Measurements from ENCODE around the gene P2RX2. TPM values are rescaled to one million over a fixed set of nuclear protein-coding genes. Genes with fewer than 3 reads are reported as not detected.

P2RX2 gene
- total and polyA plus RNA-seq, 2 experiments from 2014 or later, result 1.1 to 1.7 TPM

DNA sequence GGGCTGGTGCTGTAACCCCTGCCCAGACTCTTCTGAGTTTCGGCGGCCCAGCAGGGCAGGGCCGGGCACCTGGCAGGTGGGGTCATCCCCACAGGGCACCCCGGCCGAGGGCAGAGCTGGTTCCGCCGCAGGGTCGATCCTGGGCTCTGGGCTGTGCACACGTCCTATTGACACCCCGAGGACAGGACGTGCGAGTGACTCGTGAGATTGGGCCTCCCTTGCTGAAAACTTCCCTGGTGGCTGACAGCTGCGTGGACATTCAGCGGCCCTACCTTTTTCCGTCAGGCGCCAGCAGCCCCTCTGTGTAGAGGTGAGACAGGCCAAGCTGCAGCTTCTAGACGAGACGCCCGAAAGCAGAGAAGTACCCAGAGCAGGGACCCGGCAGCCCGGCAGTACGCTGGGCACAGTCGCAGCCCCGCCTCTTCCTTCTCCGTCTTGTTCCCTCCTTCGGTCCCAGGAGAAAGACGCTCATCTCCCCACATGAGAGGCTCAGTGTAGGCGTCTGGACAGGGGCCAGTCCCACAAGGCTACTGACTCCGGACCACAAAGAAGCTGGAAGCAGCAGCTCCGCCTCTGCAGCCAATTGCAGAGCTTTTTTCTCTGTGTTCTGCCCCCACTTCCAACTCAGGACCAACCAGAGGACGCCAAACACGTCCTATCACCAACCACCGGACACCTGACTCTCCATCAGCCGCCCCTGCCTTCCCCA, 8.4 kb upstream of the P2RX2 start, which contains the start of gene LRCOL1:
TSS of gene LRCOL1 (minus strand) at position 532 of the 709 bp plus-strand sequence. CDS start 4,331 bp downstream, outside the sequence.
- H3K9me2 ChIP-seq (ENCODE audit: insufficient read depth), result no peaks in the 10 kb centered on the region
- DNase-seq (ENCODE audit: low spot score), result no peak
- 0 out of 2 replicates have a peak within 1 kb of the TSS, but pooled peaks have one; percentile 32 for H2AFZ ChIP-seq
- no peaks in the 10 kb centered on the region for H3K4me1 Mint-ChIP-seq
- H3K36me3 Mint-ChIP-seq (ENCODE audit: low read depth), result peaks cover 3% of the 10 kb centered on the region; the same call in 1 of the 3 replicates
- H3K4me2 ChIP-seq, result no peak within 1 kb of the TSS
- no peaks in the 10 kb centered on the region for H3K36me3 ChIP-seq (ENCODE audit: insufficient read depth)
- no peak within 1 kb of the TSS for H3K27ac ChIP-seq (ENCODE audit: low read depth)
- H3K9me3 Mint-ChIP-seq, result peaks cover 22% of the 10 kb centered on the region; the same call in 2 of the 3 replicates
- H3K4me3 ChIP-seq, result no peak within 1 kb of the TSS
- peaks cover 91% of the 10 kb centered on the region for H3K27me3 ChIP-seq (ENCODE audit: insufficient read depth)
- H3K79me2 ChIP-seq (replicated peaks; ENCODE audit: insufficient read depth), result no peaks in the 10 kb centered on the region
- 0 out of 2 replicates have a peak, but pooled peaks cover 4% of the 10 kb centered on the region for H3F3A ChIP-seq (replicated peaks; ENCODE audit: low read depth)
- TF ChIP-seq NANOG (IDR thresholded peaks at IDR 0.05; ENCODE audit: borderline replicate concordance) (no peak), ZNF114 (CRISPR knock-in tag; IDR thresholded peaks at IDR 0.05) (no peak), ZNF331 (CRISPR knock-in tag; IDR thresholded peaks at IDR 0.05; ENCODE audit: low read depth) (no peak), JUNB (IDR thresholded peaks at IDR 0.05; ENCODE audit: unreplicated experiment) (no peak), EZH2phosphoT487 (IDR thresholded peaks at IDR 0.05; ENCODE audit: unreplicated experiment) (no peak), POLR2AphosphoS5 (IDR thresholded peaks at IDR 0.05; ENCODE audit: low read depth) (no peak), STAT1 (IDR thresholded peaks at IDR 0.05; ENCODE audit: unreplicated experiment) (no peak), CREB1 (CRISPR knock-in tag; IDR thresholded peaks at IDR 0.05; ENCODE audit: low read depth) (no peak), EZH2 (IDR thresholded peaks at IDR 0.05; ENCODE audit: low read depth, unreplicated experiment) (no peak)
- TF ChIP-seq, protein P1, sequence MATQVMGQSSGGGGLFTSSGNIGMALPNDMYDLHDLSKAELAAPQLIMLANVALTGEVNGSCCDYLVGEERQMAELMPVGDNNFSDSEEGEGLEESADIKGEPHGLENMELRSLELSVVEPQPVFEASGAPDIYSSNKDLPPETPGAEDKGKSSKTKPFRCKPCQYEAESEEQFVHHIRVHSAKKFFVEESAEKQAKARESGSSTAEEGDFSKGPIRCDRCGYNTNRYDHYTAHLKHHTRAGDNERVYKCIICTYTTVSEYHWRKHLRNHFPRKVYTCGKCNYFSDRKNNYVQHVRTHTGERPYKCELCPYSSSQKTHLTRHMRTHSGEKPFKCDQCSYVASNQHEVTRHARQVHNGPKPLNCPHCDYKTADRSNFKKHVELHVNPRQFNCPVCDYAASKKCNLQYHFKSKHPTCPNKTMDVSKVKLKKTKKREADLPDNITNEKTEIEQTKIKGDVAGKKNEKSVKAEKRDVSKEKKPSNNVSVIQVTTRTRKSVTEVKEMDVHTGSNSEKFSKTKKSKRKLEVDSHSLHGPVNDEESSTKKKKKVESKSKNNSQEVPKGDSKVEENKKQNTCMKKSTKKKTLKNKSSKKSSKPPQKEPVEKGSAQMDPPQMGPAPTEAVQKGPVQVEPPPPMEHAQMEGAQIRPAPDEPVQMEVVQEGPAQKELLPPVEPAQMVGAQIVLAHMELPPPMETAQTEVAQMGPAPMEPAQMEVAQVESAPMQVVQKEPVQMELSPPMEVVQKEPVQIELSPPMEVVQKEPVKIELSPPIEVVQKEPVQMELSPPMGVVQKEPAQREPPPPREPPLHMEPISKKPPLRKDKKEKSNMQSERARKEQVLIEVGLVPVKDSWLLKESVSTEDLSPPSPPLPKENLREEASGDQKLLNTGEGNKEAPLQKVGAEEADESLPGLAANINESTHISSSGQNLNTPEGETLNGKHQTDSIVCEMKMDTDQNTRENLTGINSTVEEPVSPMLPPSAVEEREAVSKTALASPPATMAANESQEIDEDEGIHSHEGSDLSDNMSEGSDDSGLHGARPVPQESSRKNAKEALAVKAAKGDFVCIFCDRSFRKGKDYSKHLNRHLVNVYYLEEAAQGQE (IDR thresholded peaks at IDR 0.05; ENCODE audit: unreplicated experiment), result no peak
- TF ChIP-seq, protein P2, sequence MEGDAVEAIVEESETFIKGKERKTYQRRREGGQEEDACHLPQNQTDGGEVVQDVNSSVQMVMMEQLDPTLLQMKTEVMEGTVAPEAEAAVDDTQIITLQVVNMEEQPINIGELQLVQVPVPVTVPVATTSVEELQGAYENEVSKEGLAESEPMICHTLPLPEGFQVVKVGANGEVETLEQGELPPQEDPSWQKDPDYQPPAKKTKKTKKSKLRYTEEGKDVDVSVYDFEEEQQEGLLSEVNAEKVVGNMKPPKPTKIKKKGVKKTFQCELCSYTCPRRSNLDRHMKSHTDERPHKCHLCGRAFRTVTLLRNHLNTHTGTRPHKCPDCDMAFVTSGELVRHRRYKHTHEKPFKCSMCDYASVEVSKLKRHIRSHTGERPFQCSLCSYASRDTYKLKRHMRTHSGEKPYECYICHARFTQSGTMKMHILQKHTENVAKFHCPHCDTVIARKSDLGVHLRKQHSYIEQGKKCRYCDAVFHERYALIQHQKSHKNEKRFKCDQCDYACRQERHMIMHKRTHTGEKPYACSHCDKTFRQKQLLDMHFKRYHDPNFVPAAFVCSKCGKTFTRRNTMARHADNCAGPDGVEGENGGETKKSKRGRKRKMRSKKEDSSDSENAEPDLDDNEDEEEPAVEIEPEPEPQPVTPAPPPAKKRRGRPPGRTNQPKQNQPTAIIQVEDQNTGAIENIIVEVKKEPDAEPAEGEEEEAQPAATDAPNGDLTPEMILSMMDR (conservative IDR thresholded peaks at IDR 0.05; ENCODE audit: low read depth in 2 of 2), result no peak
- TF ChIP-seq, protein P3, sequence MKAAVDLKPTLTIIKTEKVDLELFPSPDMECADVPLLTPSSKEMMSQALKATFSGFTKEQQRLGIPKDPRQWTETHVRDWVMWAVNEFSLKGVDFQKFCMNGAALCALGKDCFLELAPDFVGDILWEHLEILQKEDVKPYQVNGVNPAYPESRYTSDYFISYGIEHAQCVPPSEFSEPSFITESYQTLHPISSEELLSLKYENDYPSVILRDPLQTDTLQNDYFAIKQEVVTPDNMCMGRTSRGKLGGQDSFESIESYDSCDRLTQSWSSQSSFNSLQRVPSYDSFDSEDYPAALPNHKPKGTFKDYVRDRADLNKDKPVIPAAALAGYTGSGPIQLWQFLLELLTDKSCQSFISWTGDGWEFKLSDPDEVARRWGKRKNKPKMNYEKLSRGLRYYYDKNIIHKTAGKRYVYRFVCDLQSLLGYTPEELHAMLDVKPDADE (IDR thresholded peaks at IDR 0.05), result no peak
- TF ChIP-seq, protein P4, sequence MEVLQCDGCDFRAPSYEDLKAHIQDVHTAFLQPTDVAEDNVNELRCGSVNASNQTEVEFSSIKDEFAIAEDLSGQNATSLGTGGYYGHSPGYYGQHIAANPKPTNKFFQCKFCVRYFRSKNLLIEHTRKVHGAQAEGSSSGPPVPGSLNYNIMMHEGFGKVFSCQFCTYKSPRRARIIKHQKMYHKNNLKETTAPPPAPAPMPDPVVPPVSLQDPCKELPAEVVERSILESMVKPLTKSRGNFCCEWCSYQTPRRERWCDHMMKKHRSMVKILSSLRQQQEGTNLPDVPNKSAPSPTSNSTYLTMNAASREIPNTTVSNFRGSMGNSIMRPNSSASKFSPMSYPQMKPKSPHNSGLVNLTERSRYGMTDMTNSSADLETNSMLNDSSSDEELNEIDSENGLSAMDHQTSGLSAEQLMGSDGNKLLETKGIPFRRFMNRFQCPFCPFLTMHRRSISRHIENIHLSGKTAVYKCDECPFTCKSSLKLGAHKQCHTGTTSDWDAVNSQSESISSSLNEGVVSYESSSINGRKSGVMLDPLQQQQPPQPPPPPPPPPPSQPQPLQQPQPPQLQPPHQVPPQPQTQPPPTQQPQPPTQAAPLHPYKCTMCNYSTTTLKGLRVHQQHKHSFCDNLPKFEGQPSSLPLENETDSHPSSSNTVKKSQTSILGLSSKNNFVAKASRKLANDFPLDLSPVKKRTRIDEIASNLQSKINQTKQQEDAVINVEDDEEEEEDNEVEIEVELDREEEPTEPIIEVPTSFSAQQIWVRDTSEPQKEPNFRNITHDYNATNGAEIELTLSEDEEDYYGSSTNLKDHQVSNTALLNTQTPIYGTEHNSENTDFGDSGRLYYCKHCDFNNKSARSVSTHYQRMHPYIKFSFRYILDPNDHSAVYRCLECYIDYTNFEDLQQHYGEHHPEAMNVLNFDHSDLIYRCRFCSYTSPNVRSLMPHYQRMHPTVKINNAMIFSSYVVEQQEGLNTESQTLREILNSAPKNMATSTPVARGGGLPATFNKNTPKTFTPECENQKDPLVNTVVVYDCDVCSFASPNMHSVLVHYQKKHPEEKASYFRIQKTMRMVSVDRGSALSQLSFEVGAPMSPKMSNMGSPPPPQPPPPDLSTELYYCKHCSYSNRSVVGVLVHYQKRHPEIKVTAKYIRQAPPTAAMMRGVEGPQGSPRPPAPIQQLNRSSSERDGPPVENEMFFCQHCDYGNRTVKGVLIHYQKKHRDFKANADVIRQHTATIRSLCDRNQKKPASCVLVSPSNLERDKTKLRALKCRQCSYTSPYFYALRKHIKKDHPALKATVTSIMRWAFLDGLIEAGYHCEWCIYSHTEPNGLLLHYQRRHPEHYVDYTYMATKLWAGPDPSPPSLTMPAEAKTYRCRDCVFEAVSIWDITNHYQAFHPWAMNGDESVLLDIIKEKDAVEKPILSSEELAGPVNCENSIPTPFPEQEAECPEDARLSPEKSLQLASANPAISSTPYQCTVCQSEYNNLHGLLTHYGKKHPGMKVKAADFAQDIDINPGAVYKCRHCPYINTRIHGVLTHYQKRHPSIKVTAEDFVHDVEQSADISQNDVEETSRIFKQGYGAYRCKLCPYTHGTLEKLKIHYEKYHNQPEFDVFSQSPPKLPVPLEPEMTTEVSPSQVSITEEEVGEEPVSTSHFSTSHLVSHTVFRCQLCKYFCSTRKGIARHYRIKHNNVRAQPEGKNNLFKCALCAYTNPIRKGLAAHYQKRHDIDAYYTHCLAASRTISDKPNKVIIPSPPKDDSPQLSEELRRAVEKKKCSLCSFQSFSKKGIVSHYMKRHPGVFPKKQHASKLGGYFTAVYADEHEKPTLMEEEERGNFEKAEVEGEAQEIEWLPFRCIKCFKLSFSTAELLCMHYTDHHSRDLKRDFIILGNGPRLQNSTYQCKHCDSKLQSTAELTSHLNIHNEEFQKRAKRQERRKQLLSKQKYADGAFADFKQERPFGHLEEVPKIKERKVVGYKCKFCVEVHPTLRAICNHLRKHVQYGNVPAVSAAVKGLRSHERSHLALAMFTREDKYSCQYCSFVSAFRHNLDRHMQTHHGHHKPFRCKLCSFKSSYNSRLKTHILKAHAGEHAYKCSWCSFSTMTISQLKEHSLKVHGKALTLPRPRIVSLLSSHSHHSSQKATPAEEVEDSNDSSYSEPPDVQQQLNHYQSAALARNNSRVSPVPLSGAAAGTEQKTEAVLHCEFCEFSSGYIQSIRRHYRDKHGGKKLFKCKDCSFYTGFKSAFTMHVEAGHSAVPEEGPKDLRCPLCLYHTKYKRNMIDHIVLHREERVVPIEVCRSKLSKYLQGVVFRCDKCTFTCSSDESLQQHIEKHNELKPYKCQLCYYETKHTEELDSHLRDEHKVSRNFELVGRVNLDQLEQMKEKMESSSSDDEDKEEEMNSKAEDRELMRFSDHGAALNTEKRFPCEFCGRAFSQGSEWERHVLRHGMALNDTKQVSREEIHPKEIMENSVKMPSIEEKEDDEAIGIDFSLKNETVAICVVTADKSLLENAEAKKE (CRISPR knock-in tag; IDR thresholded peaks at IDR 0.05), result no peak
- no peaks in the 10 kb centered on the region for H4K20me1 ChIP-seq (replicated peaks; ENCODE audit: insufficient read depth)
- peaks cover 86% of the 10 kb centered on the region for H3K27me3 Mint-ChIP-seq (ENCODE audit: insufficient read depth, low read depth, poor library complexity)
- H3K4me3 Mint-ChIP-seq, result no peak within 1 kb of the TSS
- ATAC-seq, result peak; percentile 21
- no peaks in the 10 kb centered on the region for H3K4me1 ChIP-seq (ENCODE audit: insufficient read depth)
- H3K27ac Mint-ChIP-seq, result no peak within 1 kb of the TSS
